GM18861 (cell line): ENCODE results near the gene OR7D2.

Experiments used
- ATAC-seq: cut with Tn5 transposase; IDR thresholded peaks from one replicate; pipeline ENCODE4 v1.9.1; 2021; ENCODE audit not compliant: unreplicated experiment

OR7D2 gene

DNA sequence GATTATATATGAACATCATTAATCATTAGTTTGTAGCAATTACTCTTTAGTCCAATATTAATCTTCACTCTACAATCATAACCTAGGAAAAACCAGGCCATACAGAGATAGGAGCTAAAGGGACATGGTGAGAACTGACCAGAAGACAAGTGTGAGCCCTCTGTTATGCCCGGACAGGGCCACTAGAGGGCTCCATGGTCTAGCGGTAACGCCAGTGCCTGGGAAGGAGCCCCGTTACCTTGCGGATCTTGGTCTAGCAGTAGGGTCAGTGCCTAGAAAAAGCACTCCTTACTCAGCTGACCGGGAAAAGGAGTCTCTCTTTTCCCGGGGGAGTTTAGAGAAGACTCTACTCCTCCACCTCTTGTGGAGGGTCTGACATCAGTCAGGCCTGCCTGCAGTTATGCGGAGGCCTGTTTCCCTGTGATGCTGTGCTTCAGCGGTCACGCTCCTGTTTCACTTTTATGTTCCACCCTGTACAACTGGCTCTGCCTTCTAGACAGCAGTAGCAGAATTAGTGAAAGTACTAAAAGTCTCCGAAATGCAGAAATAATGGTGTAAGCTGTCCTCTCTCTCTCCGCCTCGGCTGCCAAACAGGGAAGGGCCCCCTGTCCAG, 26.8 kb downstream of the OR7D2 start:
- ATAC-seq, result no peak

DNA sequence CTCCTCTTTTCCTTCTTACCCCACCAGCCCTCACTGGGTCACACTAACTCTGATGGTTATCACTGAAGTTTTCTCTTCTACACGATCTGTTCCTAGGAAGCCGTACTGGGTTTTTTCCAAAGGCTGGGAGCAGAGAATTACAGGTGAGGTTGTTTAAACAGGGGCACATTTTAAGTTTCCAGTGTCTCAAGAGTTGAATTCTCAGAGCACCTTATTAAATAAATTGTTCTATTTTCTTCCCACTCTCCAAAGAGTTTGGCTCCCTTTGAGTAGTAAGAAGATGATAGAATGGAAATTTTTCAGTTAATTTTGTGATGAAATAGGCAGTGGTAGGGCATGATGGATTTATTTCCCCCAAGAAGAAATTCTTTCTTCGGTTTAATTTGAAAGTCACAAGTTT, 40.7 kb downstream of the OR7D2 start, which contains the start of gene OR7D4:
OR7D4 (minus strand) TSS at position 101 of the 400 bp plus-strand sequence. CDS start 4,752 bp downstream, outside the sequence.
- ATAC-seq, result no peak
